ENCODE results near the gene CD69.

CD69 gene

GRCh38 chr12:9755567-9755966, 5.1 kb downstream of the CD69 start:
- TF ChIP-seq GLIS3 (CRISPR knock-in tag; IDR thresholded peaks at IDR 0.05) (no peak), ZC3H10 (CRISPR knock-in tag; IDR thresholded peaks at IDR 0.05) (no peak), TOX (CRISPR knock-in tag; IDR thresholded peaks at IDR 0.05; ENCODE audit: borderline replicate concordance) (no peak), SNAI2 (CRISPR knock-in tag; IDR thresholded peaks at IDR 0.05) (no peak), ZNF8 (CRISPR knock-in tag; IDR thresholded peaks at IDR 0.05) (no peak), CSDC2 (CRISPR knock-in tag; IDR thresholded peaks at IDR 0.05) (no peak), ZFP3 (CRISPR knock-in tag; IDR thresholded peaks at IDR 0.05) (no peak), ZFP30 (CRISPR knock-in tag; IDR thresholded peaks at IDR 0.05) (no peak), OSR1 (CRISPR knock-in tag; IDR thresholded peaks at IDR 0.05) (no peak), TCF4 (CRISPR knock-in tag; IDR thresholded peaks at IDR 0.05; ENCODE audit: borderline replicate concordance) (no peak), ESRRG (CRISPR knock-in tag; IDR thresholded peaks at IDR 0.05) (no peak), ARNTL (CRISPR knock-in tag; IDR thresholded peaks at IDR 0.05; ENCODE audit: borderline replicate concordance, low read depth) (no peak), RARB (CRISPR knock-in tag; IDR thresholded peaks at IDR 0.05) (no peak), CREB5 (CRISPR knock-in tag; IDR thresholded peaks at IDR 0.05; ENCODE audit: low read depth) (no peak), TSHZ2 (CRISPR knock-in tag; IDR thresholded peaks at IDR 0.05) (no peak), PATZ1 (CRISPR knock-in tag; IDR thresholded peaks at IDR 0.05; ENCODE audit: borderline replicate concordance) (no peak), ISL1 (CRISPR knock-in tag; IDR thresholded peaks at IDR 0.05) (no peak), ZNF70 (CRISPR knock-in tag; IDR thresholded peaks at IDR 0.05) (no peak), PPARA (CRISPR knock-in tag; IDR thresholded peaks at IDR 0.05; ENCODE audit: borderline replicate concordance) (no peak), BACH2 (CRISPR knock-in tag; IDR thresholded peaks at IDR 0.05; ENCODE audit: borderline replicate concordance) (no peak)
- no peak for ATAC-seq

DNA sequence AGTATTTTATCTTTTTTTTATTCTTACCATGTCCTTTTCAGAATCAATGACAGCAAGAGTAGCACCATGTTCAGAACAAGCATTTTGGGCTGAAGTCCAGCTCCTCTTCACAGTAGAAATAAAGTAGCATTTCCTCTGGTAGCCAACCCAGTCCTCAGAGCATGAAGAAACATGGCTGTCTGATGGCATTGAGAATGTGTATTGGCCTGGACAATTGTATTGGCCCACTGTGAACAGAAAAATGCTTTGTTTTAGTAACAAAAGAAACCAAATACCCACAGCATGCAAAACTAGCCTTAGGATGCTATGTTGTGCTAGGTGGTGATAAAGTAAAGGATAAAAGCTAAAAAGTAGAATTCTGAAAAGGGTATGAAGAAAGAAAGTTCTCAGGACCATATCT, 5.7 kb downstream of the CD69 start:
- TF ChIP-seq ESRRG (CRISPR knock-in tag; IDR thresholded peaks at IDR 0.05) (no peak), TOX (CRISPR knock-in tag; IDR thresholded peaks at IDR 0.05; ENCODE audit: borderline replicate concordance) (no peak), ZC3H10 (CRISPR knock-in tag; IDR thresholded peaks at IDR 0.05) (no peak), OSR1 (CRISPR knock-in tag; IDR thresholded peaks at IDR 0.05) (no peak), RARB (CRISPR knock-in tag; IDR thresholded peaks at IDR 0.05) (no peak), SNAI2 (CRISPR knock-in tag; IDR thresholded peaks at IDR 0.05) (no peak), PATZ1 (CRISPR knock-in tag; IDR thresholded peaks at IDR 0.05; ENCODE audit: borderline replicate concordance) (no peak), ZNF70 (CRISPR knock-in tag; IDR thresholded peaks at IDR 0.05) (no peak), PPARA (CRISPR knock-in tag; IDR thresholded peaks at IDR 0.05; ENCODE audit: borderline replicate concordance) (no peak), CSDC2 (CRISPR knock-in tag; IDR thresholded peaks at IDR 0.05) (no peak), ZNF8 (CRISPR knock-in tag; IDR thresholded peaks at IDR 0.05) (no peak)
- ATAC-seq, result no peak

- no peak for TF ChIP-seq SNAI2 (CRISPR knock-in tag; IDR thresholded peaks at IDR 0.05)
- no peak for TF ChIP-seq RARB (CRISPR knock-in tag; IDR thresholded peaks at IDR 0.05)
- no peak for TF ChIP-seq TCF4 (CRISPR knock-in tag; IDR thresholded peaks at IDR 0.05; ENCODE audit: borderline replicate concordance)
- TF ChIP-seq, protein P1, sequence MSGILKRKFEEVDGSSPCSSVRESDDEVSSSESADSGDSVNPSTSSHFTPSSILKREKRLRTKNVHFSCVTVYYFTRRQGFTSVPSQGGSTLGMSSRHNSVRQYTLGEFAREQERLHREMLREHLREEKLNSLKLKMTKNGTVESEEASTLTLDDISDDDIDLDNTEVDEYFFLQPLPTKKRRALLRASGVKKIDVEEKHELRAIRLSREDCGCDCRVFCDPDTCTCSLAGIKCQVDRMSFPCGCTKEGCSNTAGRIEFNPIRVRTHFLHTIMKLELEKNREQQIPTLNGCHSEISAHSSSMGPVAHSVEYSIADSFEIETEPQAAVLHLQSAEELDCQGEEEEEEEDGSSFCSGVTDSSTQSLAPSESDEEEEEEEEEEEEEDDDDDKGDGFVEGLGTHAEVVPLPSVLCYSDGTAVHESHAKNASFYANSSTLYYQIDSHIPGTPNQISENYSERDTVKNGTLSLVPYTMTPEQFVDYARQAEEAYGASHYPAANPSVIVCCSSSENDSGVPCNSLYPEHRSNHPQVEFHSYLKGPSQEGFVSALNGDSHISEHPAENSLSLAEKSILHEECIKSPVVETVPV (CRISPR knock-in tag; IDR thresholded peaks at IDR 0.05), result no peak
- no peak for TF ChIP-seq TOX (CRISPR knock-in tag; IDR thresholded peaks at IDR 0.05; ENCODE audit: borderline replicate concordance)
- no peak for TF ChIP-seq BACH2 (CRISPR knock-in tag; IDR thresholded peaks at IDR 0.05; ENCODE audit: borderline replicate concordance)
Observed at GRCh38 chr12:9754099-9754927, 6.4 kb downstream of the CD69 start.

More at GRCh38 chr12:9754099-9754927, 6.4 kb downstream of the CD69 start:
- no peak for ATAC-seq

Measured in SK-N-SH treated with all-trans-retinoic acid at 6 μM for 48 hours (cell line).